Measurements from ENCODE around the gene FHAD1. TPM values are rescaled to one million over a fixed set of nuclear protein-coding genes. Genes with fewer than 3 reads are reported as not detected.

Gene FHAD1
- total and polyA plus RNA-seq, 9 of the 15 experiments (the other 6 are each of a cell fraction or from before 2014, with no cell fraction given), result 0.32 to 2.1 (median 1.5) TPM; not detected in 1

- TF ChIP-seq KHSRP (IDR thresholded peaks at IDR 0.05) (no peak), KLF1 (tag; IDR thresholded peaks at IDR 0.05) (0 out of 2 replicates have a peak, but pooled peaks have one; percentile 49), ZNF699 (CRISPR knock-in tag; IDR thresholded peaks at IDR 0.05; ENCODE audit: insufficient replicate concordance) (no peak), FOSL1 (tag; conservative IDR thresholded peaks at IDR 0.05) (0 out of 2 replicates have a peak, but pooled peaks have one; percentile 34), CBX2 (IDR thresholded peaks at IDR 0.05; ENCODE audit: insufficient read depth, low read length, poor library complexity, severe bottlenecking) (no peak), ZNF764 (CRISPR knock-in tag; IDR thresholded peaks at IDR 0.05; ENCODE audit: low read depth) (no peak), ZNF263 (CRISPR knock-in tag; IDR thresholded peaks at IDR 0.05; ENCODE audit: borderline replicate concordance) (no peak), ARID3A (IDR thresholded peaks at IDR 0.05; ENCODE audit: borderline replicate concordance, low read depth, low read length) (no peak), ZNF280B (CRISPR knock-in tag; IDR thresholded peaks at IDR 0.05) (no peak), CTBP1 (IDR thresholded peaks at IDR 0.05; ENCODE audit: borderline replicate concordance) (peak; percentile 82; the same call in 1 of the 2 replicates), DIDO1 (tag; IDR thresholded peaks at IDR 0.05; ENCODE audit: low read depth) (no peak), SRSF7 (optimal IDR thresholded peaks at IDR 0.05; ENCODE audit: low read depth, low read length) (no peak), SRSF9 (IDR thresholded peaks at IDR 0.05; ENCODE audit: borderline replicate concordance, low read depth, low read length) (no peak), E2F6 (IDR thresholded peaks at IDR 0.05; ENCODE audit: borderline replicate concordance in 1 of 2, extremely low read depth in 1 of 2, insufficient read depth in 1 of 2, insufficient read length in 1 of 2, low read depth in 1 of 2, low read length in 1 of 2, poor library complexity in 1 of 2, severe bottlenecking in 1 of 2) (peak; percentile 30 to 72), POLR2A (conservative IDR thresholded peaks at IDR 0.05) (peak; percentile 62), GMEB1 (CRISPR knock-in tag; IDR thresholded peaks at IDR 0.05) (peak; percentile 52; the same call in 1 of the 2 replicates), ZNF165 (CRISPR knock-in tag; IDR thresholded peaks at IDR 0.05; ENCODE audit: borderline replicate concordance) (no peak), MYBL2 (IDR thresholded peaks at IDR 0.05; ENCODE audit: low read depth) (no peak), MYBL2 (CRISPR knock-in tag; IDR thresholded peaks at IDR 0.05; ENCODE audit: borderline replicate concordance) (no peak), MCM7 (IDR thresholded peaks at IDR 0.05) (no peak), NCOA1 (IDR thresholded peaks at IDR 0.05; ENCODE audit: low read depth) (no peak)
These were observed 162.6 kb downstream of the FHAD1 start, which contains the start of gene EFHD2 (continued) for GRCh38 chr1:15409388-15410222.

All from K562 (cell line).